MCF 10A (cell line): ENCODE data around the gene CBR1. TPM values are rescaled to one million over a fixed set of nuclear protein-coding genes. Genes with fewer than 3 reads are reported as not detected.

Experiments used
- BruUV-seq: library from RNA; stranded (reverse); fragments of 400-500 nt; replicated peaks from 2 replicates; lab custom pipeline; 2021; lab: Mats Ljungman, UMichigan
- CTCF ChIA-PET: fragments of 300-600 bp; sonication (Branson Sonifier 250); formaldehyde crosslinking; extraction: SDS; loops from one replicate; lab custom pipeline; 2021; ENCODE audit warnings: antibody characterized with exemption, inconsistent platforms; lab: Yijun Ruan, JAX
- POLR2A ChIA-PET: fragments of 300-600, 350-650 bp; sonication (Branson Sonifier 250); formaldehyde crosslinking; extraction: SDS; loops from one replicate; lab custom pipeline; 2020; ENCODE audit warnings: antibody characterized with exemption, inconsistent platforms; lab: Yijun Ruan, JAX
- DNase-seq: peaks from one replicate; pipeline ENCODE4 v3.0.0-alpha.2; 2018; ENCODE audit not compliant: unreplicated experiment
- H3K27ac Mint-ChIP-seq: one replicate; pipeline ENCODE4 v1.8.0; 2022; ENCODE audit warnings: mild to moderate bottlenecking, low read depth, mixed read lengths; ENCODE audit not compliant: unreplicated experiment
- H3K27me3 Mint-ChIP-seq: one replicate; pipeline ENCODE4 v1.8.0; 2022; ENCODE audit warnings: mixed read lengths; ENCODE audit not compliant: insufficient read depth, unreplicated experiment
- H3K36me3 Mint-ChIP-seq: one replicate; pipeline ENCODE4 v1.8.0; 2022; ENCODE audit warnings: mild to moderate bottlenecking, moderate library complexity, mixed read lengths; ENCODE audit not compliant: insufficient read depth, unreplicated experiment
- H3K4me1 Mint-ChIP-seq: one replicate; pipeline ENCODE4 v1.8.0; 2022; ENCODE audit warnings: mixed read lengths; ENCODE audit not compliant: insufficient read depth, unreplicated experiment
- H3K4me3 Mint-ChIP-seq: one replicate; pipeline ENCODE4 v1.8.0; 2022; ENCODE audit warnings: mild to moderate bottlenecking, moderate library complexity, mixed read lengths; ENCODE audit not compliant: unreplicated experiment
- H3K9me3 Mint-ChIP-seq: one replicate; pipeline ENCODE4 v1.8.0; 2022; ENCODE audit warnings: mixed read lengths; ENCODE audit not compliant: unreplicated experiment
- CTCF ChIP-seq: fragments of 200-600 bp; IDR thresholded peaks from one replicate; pipeline ENCODE4 v1.8.0; 2022; ENCODE audit warnings: antibody characterized with exemption, mild to moderate bottlenecking; ENCODE audit not compliant: unreplicated experiment
- intact Hi-C: fragments of 100-400 bp; cut with micrococcal nuclease; formaldehyde crosslinking; loops from 2 replicates; pipeline ENCODE4 v1.14.1; 2022
- total RNA-seq: library from RNA; stranded (reverse); gene quantifications from 2 replicates; pipeline ENCODE4 v1.2.3, GENCODE V29; 2022

CBR1 gene
- total RNA-seq, 1 experiment from 2014 or later, result 35.8 TPM

GRCh38 chr21:36029309-36029708, 40.5 kb upstream of the CBR1 start:
- peaks cover 7% of the 10 kb centered on the region for H3K4me1 Mint-ChIP-seq
- H3K27ac Mint-ChIP-seq, result no peak overlapping the region
- no peak for TF ChIP-seq CTCF
- BruUV-seq, result no TSS peak
- intact Hi-C loops, result loop anchor here (5.0 kb wide), 1 partner anchor 1137 kb away; no protein-coding TSS in a partner anchor
- no peaks in the 10 kb centered on the region for H3K9me3 Mint-ChIP-seq
- DNase-seq, result no peak
- H3K4me3 Mint-ChIP-seq, result no peak overlapping the region
- ChIA-PET CTCF (interaction anchor here (0.7 to 2.5 kb wide), 8 partner anchors 15 to 1401 kb away, joined by 3 to 14 read pairs (median 3); no protein-coding TSS in a partner anchor), POLR2A (no interaction called here)
- H3K36me3 Mint-ChIP-seq, result peaks cover 9% of the 10 kb centered on the region
- no peaks in the 10 kb centered on the region for H3K27me3 Mint-ChIP-seq

GRCh38 chr21:36030581-36031189, 39.1 kb upstream of the CBR1 start:
- no peaks in the 10 kb centered on the region for H3K9me3 Mint-ChIP-seq
- no peak for TF ChIP-seq CTCF
- peaks cover 7% of the 10 kb centered on the region for H3K4me1 Mint-ChIP-seq
- ChIA-PET CTCF (interaction anchor here (0.6 to 2.5 kb wide), 5 partner anchors 9 to 620 kb away, joined by 3 to 14 read pairs (median 4); no protein-coding TSS in a partner anchor), POLR2A (no interaction called here)
- no peak overlapping the region for H3K27ac Mint-ChIP-seq
- no peaks in the 10 kb centered on the region for H3K27me3 Mint-ChIP-seq
- H3K4me3 Mint-ChIP-seq, result no peak overlapping the region
- peaks cover 22% of the 10 kb centered on the region for H3K36me3 Mint-ChIP-seq
- intact Hi-C loops, result no loop called here
- no TSS peak for BruUV-seq
- no peak for DNase-seq

- DNase-seq, result no peak
- H3K4me1 Mint-ChIP-seq, result peaks cover 7% of the 10 kb centered on the region
- POLR2A ChIA-PET, result no interaction called here
- no peaks in the 10 kb centered on the region for H3K27me3 Mint-ChIP-seq
- intact Hi-C loops, result no loop called here
- peaks cover 42% of the 10 kb centered on the region for H3K36me3 Mint-ChIP-seq
- CTCF ChIA-PET, result no interaction called here
- no peak overlapping the region for H3K27ac Mint-ChIP-seq
- no peak for TF ChIP-seq CTCF
- H3K4me3 Mint-ChIP-seq, result no peak overlapping the region
- BruUV-seq, result no TSS peak
- no peaks in the 10 kb centered on the region for H3K9me3 Mint-ChIP-seq
Observed at GRCh38 chr21:36032647-36033406, 37.0 kb upstream of the CBR1 start.

GRCh38 chr21:36034211-36034913, 35.5 kb upstream of the CBR1 start:
- BruUV-seq, result no TSS peak
- H3K4me3 Mint-ChIP-seq, result no peak overlapping the region
- peaks cover 55% of the 10 kb centered on the region for H3K36me3 Mint-ChIP-seq
- peaks cover 7% of the 10 kb centered on the region for H3K4me1 Mint-ChIP-seq
- no peaks in the 10 kb centered on the region for H3K27me3 Mint-ChIP-seq
- intact Hi-C loops, result no loop called here
- no peaks in the 10 kb centered on the region for H3K9me3 Mint-ChIP-seq
- DNase-seq, result no peak
- no peak overlapping the region for H3K27ac Mint-ChIP-seq
- TF ChIP-seq CTCF, result no peak
- ChIA-PET CTCF (interaction anchor here (0.6 kb wide), 2 partner anchors 863 to 1314 kb away, joined by 3 to 4 read pairs; no protein-coding TSS in a partner anchor), POLR2A (no interaction called here)
